SK-N-SH treated with all-trans-retinoic acid at 6 μM for 48 hours (cell line): ENCODE results near the gene CNTROB.

Experiments
- ATAC-seq: fragments of 200-7000 bp; cut with Tn5 transposase; 3 replicates; pipeline ENCODE4 v1.9.1; 2020; ENCODE audit warnings: mild to moderate bottlenecking, moderate library complexity
- ARNTL ChIP-seq: fragments of 450-650 bp; formaldehyde crosslinking; IDR thresholded peaks from 2 replicates; pipeline ENCODE4 v1.5.0; 2020; ENCODE audit warnings: low read depth, mild to moderate bottlenecking, moderate library complexity, borderline replicate concordance
- BACH2 ChIP-seq: fragments of 250-450 bp; sonication (Bioruptor Pico); IDR thresholded peaks from 2 replicates; pipeline ENCODE4 v1.9.0; 2021; ENCODE audit warnings: mild to moderate bottlenecking, borderline replicate concordance
- CREB5 ChIP-seq: fragments of 250-450 bp; sonication (Bioruptor Pico); IDR thresholded peaks from 2 replicates; pipeline ENCODE4 v1.5.1; 2020; ENCODE audit warnings: low read depth, mild to moderate bottlenecking, moderate library complexity
- CSDC2 ChIP-seq: fragments of 250-450 bp; sonication (Bioruptor Pico); IDR thresholded peaks from 2 replicates; pipeline ENCODE4 v1.5.0; 2020; ENCODE audit warnings: mild to moderate bottlenecking, moderate library complexity
- GLIS3 ChIP-seq: fragments of 250-450 bp; sonication (Bioruptor Pico); IDR thresholded peaks from 2 replicates; pipeline ENCODE4 v1.5.0; 2020; ENCODE audit warnings: mild to moderate bottlenecking, moderate library complexity
- ISL1 ChIP-seq: fragments of 250-450 bp; sonication (Bioruptor Pico); IDR thresholded peaks from 2 replicates; pipeline ENCODE4 v2.1.2; 2022; ENCODE audit warnings: mild to moderate bottlenecking, moderate library complexity
- OSR1 ChIP-seq: fragments of 250-450 bp; sonication (Bioruptor Pico); IDR thresholded peaks from 2 replicates; pipeline ENCODE4 v1.8.0; 2022; ENCODE audit warnings: moderate library complexity, mild to moderate bottlenecking, inconsistent platforms
- PPARA ChIP-seq: fragments of 250-450 bp; sonication (Bioruptor Pico); IDR thresholded peaks from 2 replicates; pipeline ENCODE4 v1.5.0; 2020; ENCODE audit warnings: mild to moderate bottlenecking, borderline replicate concordance
- RARB ChIP-seq: fragments of 250-450 bp; sonication (Bioruptor Pico); IDR thresholded peaks from 2 replicates; pipeline ENCODE4 v1.8.0; 2021; ENCODE audit warnings: mild to moderate bottlenecking, moderate library complexity
- SNAI2 ChIP-seq: fragments of 250-450 bp; sonication (Bioruptor Pico); IDR thresholded peaks from 2 replicates; pipeline ENCODE4 v1.5.0; 2020; ENCODE audit warnings: mild to moderate bottlenecking, moderate library complexity
- TCF4 ChIP-seq: fragments of 250-450 bp; sonication (Bioruptor Pico); IDR thresholded peaks from 2 replicates; pipeline ENCODE4 v1.8.0; 2021; ENCODE audit warnings: mild to moderate bottlenecking, moderate library complexity, borderline replicate concordance
- TOX ChIP-seq: fragments of 250-450 bp; sonication (Bioruptor Pico); IDR thresholded peaks from 2 replicates; pipeline ENCODE4 v1.8.0; 2021; ENCODE audit warnings: mild to moderate bottlenecking, moderate library complexity, borderline replicate concordance
- ZC3H10 ChIP-seq: fragments of 250-450 bp; sonication (Bioruptor Pico); IDR thresholded peaks from 2 replicates; pipeline ENCODE4 v1.5.1; 2021; ENCODE audit warnings: mild to moderate bottlenecking, moderate library complexity
- ZFP3 ChIP-seq: fragments of 250-450 bp; sonication (Bioruptor Pico); IDR thresholded peaks from 2 replicates; pipeline ENCODE4 v1.5.0; 2020; ENCODE audit warnings: mild to moderate bottlenecking, moderate library complexity
- ZFP30 ChIP-seq: fragments of 450-650 bp; formaldehyde crosslinking; IDR thresholded peaks from 2 replicates; pipeline ENCODE4 v1.5.0; 2022; ENCODE audit warnings: mild to moderate bottlenecking, moderate library complexity
- ZNF70 ChIP-seq: fragments of 450-650 bp; formaldehyde crosslinking; IDR thresholded peaks from 2 replicates; pipeline ENCODE4 v1.5.0; 2020; ENCODE audit warnings: mild to moderate bottlenecking, moderate library complexity
- ZNF8 ChIP-seq: fragments of 450-650 bp; formaldehyde crosslinking; IDR thresholded peaks from 2 replicates; pipeline ENCODE4 v1.5.0; 2020; ENCODE audit warnings: mild to moderate bottlenecking, moderate library complexity
- TF ChIP-seq, protein P1 (sequence below): fragments of 250-450 bp; sonication (Bioruptor Pico); IDR thresholded peaks from 2 replicates; pipeline ENCODE4 v1.8.0; 2020; ENCODE audit warnings: mild to moderate bottlenecking, moderate library complexity, borderline replicate concordance
- TF ChIP-seq, protein P2 (sequence below): fragments of 250-450 bp; sonication (Bioruptor Pico); IDR thresholded peaks from 2 replicates; pipeline ENCODE4 v1.8.0; 2021; ENCODE audit warnings: low read depth, mild to moderate bottlenecking, moderate library complexity, borderline replicate concordance
- TF ChIP-seq, protein P3 (sequence below): fragments of 250-450 bp; sonication (Bioruptor Pico); IDR thresholded peaks from 2 replicates; pipeline ENCODE4 v1.5.1; 2021; ENCODE audit warnings: mild to moderate bottlenecking, moderate library complexity

Gene CNTROB

DNA sequence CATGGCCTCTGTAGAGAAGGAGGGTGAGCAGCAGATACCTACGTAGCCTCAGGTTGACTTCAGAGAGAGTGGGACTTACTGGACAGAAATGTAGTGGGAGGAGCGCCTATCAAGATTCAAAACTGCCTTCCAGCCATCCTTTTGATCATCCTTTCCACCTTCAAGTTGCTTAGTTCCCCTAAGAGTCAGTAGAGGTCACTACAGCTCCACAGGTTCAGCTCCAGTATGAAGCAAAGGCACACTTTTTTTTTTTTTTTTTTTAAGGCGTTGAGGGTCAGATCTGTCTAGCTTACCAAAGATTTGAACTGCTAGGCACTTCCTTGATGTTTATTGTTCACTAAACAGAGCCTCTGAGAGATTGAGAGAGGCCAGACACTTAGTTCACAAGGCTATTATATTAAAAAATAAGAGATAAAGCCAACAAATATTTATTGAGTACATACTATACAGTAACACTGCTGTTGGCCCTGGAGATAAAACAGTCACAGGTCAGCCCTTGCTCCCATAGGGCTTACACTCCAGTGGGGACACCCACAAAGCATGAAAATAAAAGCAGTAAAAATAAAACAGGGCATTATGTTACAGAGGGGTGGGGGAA lies 19.0 kb upstream of the CNTROB start:
- TF ChIP-seq, protein P1, sequence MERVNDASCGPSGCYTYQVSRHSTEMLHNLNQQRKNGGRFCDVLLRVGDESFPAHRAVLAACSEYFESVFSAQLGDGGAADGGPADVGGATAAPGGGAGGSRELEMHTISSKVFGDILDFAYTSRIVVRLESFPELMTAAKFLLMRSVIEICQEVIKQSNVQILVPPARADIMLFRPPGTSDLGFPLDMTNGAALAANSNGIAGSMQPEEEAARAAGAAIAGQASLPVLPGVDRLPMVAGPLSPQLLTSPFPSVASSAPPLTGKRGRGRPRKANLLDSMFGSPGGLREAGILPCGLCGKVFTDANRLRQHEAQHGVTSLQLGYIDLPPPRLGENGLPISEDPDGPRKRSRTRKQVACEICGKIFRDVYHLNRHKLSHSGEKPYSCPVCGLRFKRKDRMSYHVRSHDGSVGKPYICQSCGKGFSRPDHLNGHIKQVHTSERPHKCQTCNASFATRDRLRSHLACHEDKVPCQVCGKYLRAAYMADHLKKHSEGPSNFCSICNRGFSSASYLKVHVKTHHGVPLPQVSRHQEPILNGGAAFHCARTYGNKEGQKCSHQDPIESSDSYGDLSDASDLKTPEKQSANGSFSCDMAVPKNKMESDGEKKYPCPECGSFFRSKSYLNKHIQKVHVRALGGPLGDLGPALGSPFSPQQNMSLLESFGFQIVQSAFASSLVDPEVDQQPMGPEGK (CRISPR knock-in tag): no peak
- no peak for TF ChIP-seq CREB5
- TF ChIP-seq, all 23 proteins: peak for 0
- peak; percentile 48 for ATAC-seq

DNA sequence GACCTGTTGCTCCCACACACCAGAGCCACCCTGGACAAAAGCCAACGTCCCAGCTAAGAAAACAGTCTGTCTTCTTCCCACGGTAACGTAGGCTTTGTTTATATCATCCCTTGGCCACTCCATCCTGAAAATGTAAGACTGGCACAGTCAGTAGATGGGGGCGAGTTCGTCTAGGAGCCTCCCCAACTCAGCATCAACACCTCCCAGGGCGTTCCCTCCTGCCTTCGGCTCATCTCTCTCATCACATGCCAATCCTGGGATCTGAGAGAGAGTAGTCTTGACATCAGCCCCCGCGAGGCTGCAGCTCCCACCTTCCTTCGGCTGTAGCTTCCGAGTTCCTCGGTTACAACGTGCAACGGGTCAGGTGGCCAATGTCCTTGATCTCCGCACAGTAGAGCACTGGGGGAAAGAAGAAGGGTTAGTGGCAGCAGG lies 16.8 kb upstream of the CNTROB start:
- ATAC-seq: peak; percentile 72
- TF ChIP-seq, protein P2, sequence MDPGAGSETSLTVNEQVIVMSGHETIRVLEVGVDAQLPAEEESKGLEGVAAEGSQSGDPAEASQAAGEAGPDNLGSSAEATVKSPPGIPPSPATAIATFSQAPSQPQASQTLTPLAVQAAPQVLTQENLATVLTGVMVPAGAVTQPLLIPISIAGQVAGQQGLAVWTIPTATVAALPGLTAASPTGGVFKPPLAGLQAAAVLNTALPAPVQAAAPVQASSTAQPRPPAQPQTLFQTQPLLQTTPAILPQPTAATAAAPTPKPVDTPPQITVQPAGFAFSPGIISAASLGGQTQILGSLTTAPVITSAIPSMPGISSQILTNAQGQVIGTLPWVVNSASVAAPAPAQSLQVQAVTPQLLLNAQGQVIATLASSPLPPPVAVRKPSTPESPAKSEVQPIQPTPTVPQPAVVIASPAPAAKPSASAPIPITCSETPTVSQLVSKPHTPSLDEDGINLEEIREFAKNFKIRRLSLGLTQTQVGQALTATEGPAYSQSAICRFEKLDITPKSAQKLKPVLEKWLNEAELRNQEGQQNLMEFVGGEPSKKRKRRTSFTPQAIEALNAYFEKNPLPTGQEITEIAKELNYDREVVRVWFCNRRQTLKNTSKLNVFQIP (CRISPR knock-in tag): no peak
- TF ChIP-seq PPARA: no peak
- no peak for TF ChIP-seq RARB (CRISPR knock-in tag)
- no peak for TF ChIP-seq SNAI2
- no peak for TF ChIP-seq ARNTL (CRISPR knock-in tag)
- TF ChIP-seq, protein P3, sequence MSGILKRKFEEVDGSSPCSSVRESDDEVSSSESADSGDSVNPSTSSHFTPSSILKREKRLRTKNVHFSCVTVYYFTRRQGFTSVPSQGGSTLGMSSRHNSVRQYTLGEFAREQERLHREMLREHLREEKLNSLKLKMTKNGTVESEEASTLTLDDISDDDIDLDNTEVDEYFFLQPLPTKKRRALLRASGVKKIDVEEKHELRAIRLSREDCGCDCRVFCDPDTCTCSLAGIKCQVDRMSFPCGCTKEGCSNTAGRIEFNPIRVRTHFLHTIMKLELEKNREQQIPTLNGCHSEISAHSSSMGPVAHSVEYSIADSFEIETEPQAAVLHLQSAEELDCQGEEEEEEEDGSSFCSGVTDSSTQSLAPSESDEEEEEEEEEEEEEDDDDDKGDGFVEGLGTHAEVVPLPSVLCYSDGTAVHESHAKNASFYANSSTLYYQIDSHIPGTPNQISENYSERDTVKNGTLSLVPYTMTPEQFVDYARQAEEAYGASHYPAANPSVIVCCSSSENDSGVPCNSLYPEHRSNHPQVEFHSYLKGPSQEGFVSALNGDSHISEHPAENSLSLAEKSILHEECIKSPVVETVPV (CRISPR knock-in tag): no peak
- TF ChIP-seq CREB5: no peak
- TF ChIP-seq, protein P1 (CRISPR knock-in tag): no peak
- no peak for TF ChIP-seq TOX
- TF ChIP-seq TCF4 (CRISPR knock-in tag): no peak
- TF ChIP-seq OSR1 (CRISPR knock-in tag): no peak
- TF ChIP-seq BACH2 (CRISPR knock-in tag): no peak
- TF ChIP-seq GLIS3 (CRISPR knock-in tag): no peak
- TF ChIP-seq ZNF70: no peak
- TF ChIP-seq ZFP3: no peak
- TF ChIP-seq ZC3H10 (CRISPR knock-in tag): no peak

- ATAC-seq: peak; percentile 85
- TF ChIP-seq ISL1: no peak; the same call in 1 of the 2 replicates
- TF ChIP-seq SNAI2: 0 out of 2 replicates have a peak, but pooled peaks have one; percentile 10
- TF ChIP-seq CSDC2 (CRISPR knock-in tag): peak; percentile 83; the same call in 1 of the 2 replicates
- TF ChIP-seq PPARA: no peak
These were observed 16.2 kb upstream of the CNTROB start, which contains the start of gene RNF227 for GRCh38 chr17:7915611-7916384. Gene RNF227, minus strand, starts transcription at chr17:7916289. Its CDS starts 94 bp downstream, at chr17:7916195.

GRCh38 chr17:7916385-7916682 lies 15.7 kb upstream of the CNTROB start:
- no peak for ATAC-seq
- no peak for TF ChIP-seq BACH2 (CRISPR knock-in tag)
- TF ChIP-seq ZFP30: no peak
- TF ChIP-seq OSR1 (CRISPR knock-in tag): no peak
- TF ChIP-seq TOX: no peak
- TF ChIP-seq TCF4 (CRISPR knock-in tag): no peak
- no peak for TF ChIP-seq GLIS3 (CRISPR knock-in tag)
- TF ChIP-seq, protein P3 (CRISPR knock-in tag): no peak
- TF ChIP-seq, protein P2 (CRISPR knock-in tag): no peak
- TF ChIP-seq ZNF8 (CRISPR knock-in tag): no peak
- no peak for TF ChIP-seq CSDC2 (CRISPR knock-in tag)
- no peak for TF ChIP-seq ZC3H10 (CRISPR knock-in tag)
- no peak for TF ChIP-seq RARB (CRISPR knock-in tag)
- no peak for TF ChIP-seq ARNTL (CRISPR knock-in tag)
